NCI-H774 (cell line): Measurements from ENCODE around the gene TRPM2.
"Not testable (repeated sequence)": the region's sequence is repeated elsewhere in the genome, so short reads cannot be mapped to it uniquely, and the experiment has no call there.

Experiments used
- DNase-seq: peaks from one replicate; lab custom pipeline; 2025; lab: John Stamatoyannopoulos, UW

The TRPM2 gene

DNA sequence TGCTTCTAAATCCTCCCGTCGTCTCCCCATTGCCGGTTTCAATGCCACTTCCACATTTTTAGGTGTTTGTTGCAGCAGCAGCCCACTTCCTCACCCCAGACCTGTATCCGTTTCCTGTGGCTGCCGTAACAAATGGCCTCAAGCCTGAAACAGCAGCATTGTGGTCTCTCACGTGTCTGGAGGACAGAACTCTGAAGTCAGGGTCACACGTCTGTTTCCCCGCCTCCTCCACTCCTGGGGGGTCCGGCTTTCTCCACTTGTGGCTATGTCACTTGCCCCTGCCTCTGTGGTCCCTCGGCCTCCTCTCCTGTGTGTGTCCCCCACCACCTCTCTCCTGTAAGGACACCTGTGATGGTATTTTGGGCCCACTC, 21.8 kb downstream of the TRPM2 start:
- no peak for DNase-seq

DNA sequence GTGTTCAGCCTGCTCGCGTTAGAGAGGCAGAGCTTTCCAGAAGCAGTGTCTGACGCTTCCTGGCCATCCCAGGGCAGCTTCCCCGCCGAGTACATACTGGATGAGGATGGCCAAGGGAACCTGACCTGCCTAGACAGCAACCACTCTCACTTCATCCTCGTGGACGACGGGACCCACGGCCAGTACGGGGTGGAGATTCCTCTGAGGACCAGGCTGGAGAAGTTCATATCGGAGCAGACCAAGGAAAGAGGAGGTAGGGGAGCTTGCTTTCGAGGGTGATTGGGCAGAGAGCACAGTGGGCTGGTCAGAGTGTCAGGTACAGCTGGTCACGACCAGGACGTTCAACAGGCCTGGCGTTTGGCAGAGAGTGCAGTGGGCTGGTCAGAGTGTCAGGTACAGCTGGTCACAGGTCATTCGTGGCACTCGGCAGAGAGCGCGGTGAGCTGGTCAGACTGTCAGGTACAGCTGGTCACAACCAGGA, 22.4 kb downstream of the TRPM2 start:
- no peak for DNase-seq

DNA sequence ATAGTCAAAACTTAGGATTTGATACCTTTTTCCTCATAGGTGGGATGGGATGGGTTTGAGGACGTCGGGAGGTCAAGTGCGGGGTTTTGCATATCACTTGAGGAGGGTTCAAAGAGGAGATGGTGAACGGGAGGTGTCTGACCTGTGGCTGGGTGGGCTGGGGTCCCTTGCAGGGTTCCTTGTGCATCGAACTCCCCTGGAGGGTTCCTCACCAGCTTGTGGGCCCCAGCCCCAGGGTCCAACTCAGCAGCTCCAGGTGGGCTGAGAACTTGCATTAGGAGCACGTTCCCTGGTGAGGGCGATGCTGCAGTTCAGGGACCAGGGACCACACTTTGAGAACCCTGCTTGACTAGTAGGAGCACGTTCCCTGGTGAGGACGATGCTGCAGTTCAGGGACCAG, 23.2 kb downstream of the TRPM2 start:
- no peak for DNase-seq

DNA sequence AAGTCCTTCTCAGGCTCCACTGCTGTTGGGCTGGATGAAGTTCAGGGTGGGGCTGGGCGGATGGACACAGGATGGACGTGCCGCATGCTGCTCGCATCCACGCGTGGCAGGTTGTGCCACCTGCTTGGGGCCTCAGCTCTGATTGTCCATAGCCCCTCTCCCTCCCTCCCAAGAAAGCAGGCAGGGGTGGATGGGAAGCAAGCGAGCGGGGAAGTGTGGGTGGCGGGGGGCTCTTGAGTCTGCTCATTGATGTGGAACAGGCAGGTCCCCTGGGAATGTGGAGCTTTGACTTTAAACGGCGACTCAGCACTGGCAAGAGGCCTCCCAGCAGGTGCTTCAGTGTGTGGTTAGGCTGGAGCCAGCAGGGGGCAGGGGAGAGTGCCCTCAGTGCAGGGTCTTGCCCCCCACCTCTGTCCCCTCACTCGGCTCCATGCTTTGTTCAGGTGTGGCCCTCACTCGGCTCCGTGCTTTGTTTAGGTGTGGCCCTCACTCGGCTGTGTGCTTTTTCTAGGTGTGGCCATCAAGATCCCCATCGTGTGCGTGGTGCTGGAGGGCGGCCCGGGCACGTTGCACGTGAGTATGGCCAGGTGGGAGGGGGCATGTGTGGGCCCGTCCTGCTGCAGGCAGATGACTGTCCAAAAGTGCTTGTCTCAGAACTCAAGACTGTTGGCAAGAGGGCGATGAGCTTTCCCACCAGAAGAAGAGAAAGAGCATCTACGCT, 23.9 kb downstream of the TRPM2 start:
- no peak for DNase-seq

DNA sequence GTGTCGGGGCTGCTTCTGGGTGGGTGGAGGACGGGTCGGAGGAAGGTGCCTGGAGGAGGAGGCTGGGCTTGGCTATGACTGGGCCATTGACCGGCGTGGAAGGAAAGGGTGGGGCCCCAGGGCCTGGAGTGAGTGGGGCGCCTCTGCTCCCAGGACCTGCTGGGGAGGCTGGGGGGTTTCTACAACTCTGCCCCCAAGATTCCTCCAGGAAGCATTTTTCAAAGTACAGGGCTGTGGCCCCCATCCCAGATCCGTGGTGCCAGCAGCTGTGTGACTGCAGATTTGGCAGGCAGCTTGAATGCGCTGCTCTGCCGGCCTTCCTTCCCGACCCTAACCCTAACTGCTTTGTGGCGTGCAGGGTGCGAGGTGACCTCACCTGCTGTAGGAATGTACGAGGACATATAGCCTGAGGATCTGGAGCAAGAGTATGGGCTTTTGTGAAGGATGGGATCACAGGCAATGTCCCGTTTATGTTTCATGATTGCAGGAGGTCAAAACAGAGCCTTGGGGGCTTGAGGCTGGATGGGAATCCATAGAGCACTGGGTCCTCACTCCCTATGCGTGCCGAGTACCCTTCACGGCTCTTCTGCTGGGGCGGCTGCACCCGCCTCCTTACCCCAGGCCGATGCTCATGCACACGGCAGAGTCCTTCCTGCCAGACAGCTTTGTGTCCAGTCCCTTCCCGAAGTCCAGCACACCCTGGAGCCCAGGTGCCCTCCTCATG, 24.7 kb downstream of the TRPM2 start:
- no peak for DNase-seq

DNA sequence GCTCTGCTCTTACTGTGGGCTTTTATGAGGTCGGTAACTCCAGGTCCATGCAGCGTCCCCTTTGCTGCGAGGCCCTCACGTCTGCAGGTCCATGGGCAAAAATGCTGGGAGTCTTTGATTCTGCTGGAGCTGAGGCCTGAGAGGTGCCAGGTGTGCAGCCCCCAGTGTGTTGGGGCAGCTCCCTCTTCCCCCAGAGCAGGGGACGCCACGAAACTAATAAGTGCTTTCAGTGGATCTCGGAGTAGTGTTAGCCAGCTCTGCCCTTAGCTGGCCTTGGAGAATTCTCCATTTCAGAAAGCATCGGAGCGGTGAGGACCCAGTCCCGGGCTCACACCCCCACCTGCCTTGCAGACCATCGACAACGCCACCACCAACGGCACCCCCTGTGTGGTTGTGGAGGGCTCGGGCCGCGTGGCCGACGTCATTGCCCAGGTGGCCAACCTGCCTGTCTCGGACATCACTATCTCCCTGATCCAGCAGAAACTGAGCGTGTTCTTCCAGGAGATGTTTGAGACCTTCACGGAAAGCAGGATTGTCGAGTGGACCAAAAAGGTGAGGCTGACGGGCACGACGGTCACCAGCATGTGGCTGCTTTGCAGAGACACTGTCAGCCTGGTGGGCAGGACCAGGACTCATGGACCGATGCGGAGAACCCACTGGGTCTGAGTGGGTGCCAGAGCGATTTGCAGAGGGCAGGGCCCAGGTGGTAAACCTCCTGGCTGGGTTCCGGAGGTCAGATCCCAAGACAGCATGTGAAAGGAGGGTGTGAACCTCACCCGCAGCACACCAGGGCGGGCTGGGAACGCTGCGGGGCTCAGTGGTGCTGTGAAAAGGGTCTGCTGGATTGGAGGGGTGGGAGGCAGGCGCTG, 25.5 kb downstream of the TRPM2 start:
- DNase-seq = no peak

DNA sequence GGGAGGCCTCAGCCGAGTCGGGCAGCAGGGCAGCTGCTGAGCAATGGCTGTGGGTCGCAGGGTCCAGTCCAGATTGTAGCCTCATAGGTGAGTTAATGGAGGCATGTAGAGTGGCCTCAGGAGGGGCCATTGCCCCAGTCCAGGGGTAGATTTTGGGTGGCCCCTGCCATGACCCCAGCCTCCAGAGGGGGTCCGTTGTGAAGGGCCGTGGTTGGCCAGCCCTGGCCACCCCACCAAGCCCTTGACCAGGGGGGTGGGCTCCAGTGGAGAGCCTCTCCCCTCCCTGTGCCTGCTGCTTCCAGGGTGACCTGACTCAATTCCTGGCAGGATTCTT, 26.1 kb downstream of the TRPM2 start:
- DNase-seq = no peak

DNA sequence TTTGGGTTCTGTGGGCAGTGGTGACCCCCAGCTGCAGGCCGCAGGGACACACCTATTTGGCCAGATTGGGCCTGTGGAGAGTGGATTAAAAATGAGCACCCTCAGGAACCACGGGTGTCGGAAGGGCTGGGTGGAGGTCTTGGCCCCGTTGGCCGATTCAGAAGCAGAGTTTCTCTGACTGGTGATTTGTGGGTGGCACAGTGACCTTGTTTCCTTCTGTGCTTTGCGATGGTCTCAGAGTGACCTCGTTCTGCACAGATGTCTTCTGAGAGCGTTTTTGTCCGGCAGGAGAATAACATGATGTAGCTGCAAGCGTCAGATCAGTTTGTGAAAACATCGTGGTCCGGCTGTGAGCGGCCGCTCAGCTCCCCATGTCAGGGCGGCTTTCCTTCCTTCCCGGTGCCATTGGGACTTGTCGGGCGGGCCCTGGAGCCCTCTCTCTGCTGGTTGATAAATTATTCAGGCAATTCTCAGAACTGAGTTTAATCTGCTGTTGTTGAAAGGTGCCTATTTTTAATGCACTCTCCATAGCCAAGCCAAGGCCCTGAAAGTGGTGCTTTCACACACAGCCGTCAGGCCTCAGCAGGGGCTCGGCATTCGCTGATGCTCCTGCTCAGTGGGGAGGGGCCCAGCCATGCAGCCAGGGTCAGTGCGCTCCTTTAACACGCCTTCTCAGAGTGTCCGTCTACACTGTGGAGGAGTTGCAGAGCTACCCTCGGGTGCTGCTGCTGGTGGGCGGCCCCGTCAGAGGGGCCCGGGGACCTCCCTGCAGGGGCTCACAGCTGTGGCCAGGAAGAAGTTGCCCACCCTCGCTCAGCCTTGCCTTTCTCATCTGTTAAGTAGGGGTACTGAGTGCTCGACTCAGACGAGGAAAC, 26.8 kb downstream of the TRPM2 start:
- DNase-seq = no peak

DNA sequence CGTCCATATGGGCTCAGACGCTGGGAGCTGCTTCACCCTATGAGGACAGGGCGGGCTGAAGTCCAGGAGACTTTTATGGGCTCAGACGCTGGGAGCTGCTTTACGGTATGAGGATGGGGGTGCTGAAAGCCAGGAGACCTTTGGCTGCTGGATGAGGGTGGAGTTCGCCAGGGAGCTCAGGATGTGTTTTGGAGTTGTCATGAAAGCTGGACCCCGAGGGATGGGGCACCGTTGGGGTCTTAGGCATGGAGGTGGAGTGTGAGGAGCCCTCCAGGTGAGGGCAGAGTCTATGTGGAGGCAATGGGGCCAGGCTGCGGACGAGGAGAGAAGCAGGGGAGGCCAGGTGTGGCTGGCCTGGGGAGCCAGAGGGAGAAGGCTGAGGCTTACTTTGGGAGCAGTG, 27.5 kb downstream of the TRPM2 start:
- no peak for DNase-seq

DNA sequence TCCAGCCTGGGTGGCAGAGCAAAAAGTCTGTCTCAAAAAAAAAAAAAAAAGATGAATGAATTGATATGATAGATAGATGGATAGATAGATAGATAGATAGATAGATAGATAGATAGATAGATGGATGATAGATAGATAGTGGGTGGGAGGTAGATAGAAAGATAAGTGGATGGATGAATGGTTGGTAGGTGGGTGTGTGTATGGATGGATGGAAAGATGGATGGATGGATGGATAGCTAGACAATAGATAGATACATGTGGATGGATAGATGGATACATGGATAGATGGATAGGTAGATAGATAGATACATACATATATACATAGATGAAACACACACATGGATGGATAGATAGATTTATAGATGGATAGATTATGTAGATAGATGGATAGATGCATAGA, 28.5 kb downstream of the TRPM2 start:
- no peak for DNase-seq

DNA sequence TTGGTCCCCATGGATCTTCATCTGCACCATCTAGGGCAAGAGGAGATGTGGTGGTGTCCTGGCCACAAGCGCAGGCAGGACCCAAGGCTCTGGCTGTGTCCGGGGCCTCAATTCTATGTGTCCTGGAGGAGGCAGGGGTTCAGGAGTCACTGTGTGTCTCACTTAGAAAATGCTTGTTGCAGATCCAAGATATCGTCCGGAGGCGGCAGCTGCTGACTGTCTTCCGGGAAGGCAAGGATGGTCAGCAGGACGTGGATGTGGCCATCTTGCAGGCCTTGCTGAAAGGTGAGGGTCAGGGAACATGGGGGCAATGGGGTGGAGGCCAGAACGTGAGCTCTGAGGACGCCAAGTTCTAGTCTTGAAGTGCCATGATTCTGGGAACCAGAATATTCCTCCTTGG, 29.1 kb downstream of the TRPM2 start:
- no peak for DNase-seq

DNA sequence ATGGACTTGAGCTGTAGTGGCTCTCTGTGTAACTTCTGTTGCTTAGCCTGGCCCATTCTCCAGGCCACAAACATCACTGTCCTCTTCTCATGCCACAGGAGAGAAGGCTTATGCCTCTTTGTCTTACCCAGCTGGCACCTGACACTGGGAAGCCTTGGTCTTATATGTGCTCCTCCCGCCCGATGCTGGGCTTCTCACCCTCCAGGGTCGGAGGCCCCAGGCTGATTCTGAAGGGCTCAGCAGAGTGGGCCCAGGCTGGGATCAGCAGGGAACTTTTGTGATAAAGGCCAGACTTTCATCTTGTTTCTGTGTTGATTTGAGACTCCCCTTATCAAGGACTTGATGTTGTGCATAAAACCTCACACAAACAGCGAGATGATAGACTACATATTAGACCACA, 29.8 kb downstream of the TRPM2 start:
- no peak for DNase-seq

DNA sequence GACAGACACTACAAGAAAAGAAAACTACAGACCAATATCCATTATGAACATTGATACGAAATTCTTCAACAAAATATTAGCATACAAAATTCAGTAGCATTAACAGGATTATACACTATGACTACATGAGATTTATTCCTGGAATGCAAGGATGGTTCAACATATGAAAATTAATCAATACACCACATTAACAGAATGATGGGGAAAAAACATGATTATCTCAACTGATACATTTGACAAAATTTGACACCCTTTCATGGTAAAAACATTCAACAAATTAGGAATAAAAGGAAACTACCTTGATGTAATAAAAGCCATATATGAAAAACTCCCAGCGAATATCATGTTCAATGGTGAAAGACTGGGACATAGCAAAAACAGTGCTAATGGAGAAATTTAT, 31.5 kb downstream of the TRPM2 start:
- DNase-seq = no peak

DNA sequence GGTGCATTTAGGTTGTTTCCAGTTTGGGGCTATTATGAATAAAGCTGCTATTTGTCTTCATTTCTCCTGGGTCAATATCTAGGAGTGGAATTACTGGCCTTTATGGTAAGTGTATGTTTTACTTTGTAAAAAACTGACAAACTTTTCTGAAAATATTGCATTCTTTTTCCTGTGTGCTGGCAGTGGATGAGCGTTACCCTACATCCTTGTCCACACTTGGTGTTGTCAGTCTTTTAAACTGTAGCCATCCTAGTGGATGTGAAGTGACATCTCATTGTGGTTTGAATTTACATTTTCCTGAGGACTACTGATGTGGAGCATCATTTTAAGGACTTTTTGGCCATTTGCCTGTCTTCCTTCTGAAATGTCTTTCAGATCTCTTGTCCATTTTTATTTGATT, 35.9 kb downstream of the TRPM2 start:
- no peak for DNase-seq

DNA sequence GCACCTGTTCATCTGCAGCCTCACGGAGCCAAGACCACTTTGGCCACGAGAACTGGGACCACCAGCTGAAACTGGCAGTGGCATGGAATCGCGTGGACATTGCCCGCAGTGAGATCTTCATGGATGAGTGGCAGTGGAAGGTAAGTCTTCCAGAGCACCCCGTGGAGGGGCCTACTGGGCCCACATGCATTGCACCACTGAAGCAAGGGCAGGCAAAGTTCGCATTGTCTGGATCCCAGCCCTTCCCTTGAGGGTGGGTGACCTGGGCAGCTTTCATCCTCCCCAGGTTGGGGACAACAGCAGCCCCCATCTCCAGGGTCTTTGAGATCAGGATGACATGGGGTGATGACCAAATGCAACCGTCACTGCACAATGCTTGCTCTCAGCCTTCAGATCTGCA, 37.5 kb downstream of the TRPM2 start:
- no peak for DNase-seq

DNA sequence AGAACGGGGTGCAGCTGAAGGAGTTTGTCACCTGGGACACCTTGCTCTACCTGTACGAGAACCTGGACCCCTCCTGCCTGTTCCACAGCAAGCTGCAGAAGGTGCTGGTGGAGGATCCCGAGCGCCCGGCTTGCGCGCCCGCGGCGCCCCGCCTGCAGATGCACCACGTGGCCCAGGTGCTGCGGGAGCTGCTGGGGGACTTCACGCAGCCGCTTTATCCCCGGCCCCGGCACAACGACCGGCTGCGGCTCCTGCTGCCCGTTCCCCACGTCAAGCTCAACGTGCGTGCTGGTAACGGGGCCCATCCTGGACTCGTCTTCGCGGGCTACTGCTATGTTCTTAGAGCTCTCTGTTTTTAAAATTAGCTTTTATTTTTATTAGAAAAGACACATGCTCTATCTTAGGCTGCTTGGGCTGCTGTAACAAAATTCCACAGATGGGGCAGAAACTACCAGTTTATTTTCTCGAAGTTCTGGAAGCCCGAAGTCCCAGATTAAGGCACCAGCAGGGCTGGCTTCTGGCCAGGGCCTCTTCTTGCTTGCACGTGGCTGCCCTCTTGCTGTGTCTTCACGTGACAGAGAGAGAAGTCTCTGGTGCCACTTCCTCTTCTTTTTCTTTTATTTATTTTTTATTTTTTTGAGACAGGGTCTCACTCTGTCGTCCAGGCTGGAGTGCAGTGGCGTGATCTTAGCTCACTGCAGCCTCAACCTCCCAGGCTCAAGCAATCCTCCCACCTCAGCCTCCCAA, 38.1 kb downstream of the TRPM2 start:
- no peak for DNase-seq

DNA sequence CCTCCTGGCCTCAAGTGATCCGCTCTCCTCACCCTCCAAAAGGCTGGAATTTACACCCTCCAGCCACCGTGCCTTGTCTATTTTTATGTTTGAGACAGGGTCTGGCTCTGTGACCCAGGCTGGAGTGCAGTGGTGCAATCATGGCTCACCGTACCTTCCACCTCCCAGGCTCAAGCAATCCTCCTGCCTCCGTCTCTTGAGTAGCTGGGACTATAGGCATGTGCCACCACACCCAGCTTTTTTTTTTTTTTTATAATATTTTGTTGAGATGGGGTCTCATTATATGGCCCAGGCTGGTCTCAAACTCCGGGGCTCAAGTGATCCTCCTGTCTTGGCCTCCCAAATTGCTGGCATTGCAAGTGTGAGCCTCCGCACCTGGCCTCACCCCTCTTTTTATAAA, 38.8 kb downstream of the TRPM2 start:
- no peak for DNase-seq

DNA sequence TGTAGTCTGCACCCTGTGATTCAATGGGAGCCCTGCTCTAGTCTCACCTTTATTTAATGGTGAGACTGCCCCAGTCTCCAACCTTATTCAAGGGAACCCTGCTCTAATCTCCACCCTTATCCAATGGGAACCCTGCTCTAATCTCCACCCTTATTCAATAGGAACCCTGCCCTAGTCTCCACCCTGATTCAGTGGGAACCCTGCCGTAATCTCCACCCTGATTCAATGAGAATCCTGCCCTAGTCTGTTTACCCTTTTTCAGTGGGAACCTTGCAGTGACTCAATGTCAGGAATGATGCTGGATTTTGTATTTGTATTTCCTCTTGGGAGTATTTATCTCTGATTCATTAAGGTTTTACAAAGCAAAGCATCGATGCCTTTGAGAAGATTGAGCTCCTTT, 39.5 kb downstream of the TRPM2 start:
- no peak for DNase-seq

DNA sequence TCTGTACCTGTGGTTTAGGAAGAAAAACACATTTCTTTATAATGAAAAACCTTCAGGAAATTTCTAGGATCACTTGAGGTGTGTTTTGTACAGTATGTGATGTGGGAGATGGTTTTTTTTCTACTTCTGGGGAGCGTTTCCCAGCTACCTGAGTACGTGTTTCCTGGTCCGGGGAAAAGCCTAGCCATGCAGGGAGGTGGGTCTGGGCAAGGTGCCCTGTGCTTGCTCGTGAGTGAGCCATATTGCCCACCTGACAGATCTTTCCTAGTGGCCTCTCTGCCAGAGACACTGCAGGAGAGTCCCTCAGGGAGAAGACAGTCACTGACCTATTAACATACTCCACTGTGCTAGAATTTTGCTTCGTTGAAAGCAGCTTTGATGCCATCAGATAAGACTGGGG, 41.3 kb downstream of the TRPM2 start:
- DNase-seq = no peak

DNA sequence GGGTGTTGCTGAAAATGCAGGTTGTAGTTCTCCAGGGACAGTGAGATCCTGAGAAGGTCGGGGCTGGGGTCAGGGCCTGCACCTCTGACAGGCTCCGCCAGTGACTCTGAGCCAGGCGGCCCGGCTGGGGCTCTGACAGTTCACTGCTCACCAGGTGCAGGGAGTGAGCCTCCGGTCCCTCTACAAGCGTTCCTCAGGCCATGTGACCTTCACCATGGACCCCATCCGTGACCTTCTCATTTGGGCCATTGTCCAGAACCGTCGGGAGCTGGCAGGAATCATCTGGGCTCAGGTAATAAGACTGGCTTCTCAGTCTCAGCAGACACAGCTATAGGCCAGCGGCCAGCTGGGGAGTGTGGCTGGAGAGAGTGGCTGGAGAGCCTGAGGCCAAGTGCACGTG, 41.8 kb downstream of the TRPM2 start:
- no peak for DNase-seq

DNA sequence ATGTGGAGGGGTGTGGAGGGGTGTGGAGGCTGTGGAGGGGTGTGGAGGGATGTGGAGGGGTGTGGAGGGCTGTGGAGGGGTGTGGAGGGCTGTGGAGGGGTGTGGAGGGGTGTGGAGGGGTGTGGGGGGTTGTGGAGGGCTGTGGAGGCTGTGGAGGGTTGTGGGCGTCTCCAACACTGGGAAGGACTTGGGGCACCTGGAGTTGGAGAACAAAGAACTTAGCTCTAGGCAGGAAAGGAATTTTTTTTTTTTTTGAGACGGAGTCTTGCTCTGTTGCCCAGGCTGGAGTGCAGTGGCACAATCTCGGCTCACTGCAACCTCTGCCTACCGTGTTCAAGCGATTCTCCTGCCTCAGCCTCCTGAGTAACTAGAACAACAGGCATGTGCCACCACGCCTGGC, 43.4 kb downstream of the TRPM2 start:
- not testable (repeated sequence) for DNase-seq
